Prostate gland (tissue), 2 donors: ENCODE measurements around the gene SNCB. TPM values are rescaled to one million over a fixed set of nuclear protein-coding genes. Genes with fewer than 3 reads are reported as not detected.

Source experiments
- DNase-seq: peaks from one replicate; pipeline ENCODE4 v3.0.0-alpha.2; 2019; ENCODE audit warnings: low spot score
- H3K27ac ChIP-seq, 2 donors: fragments of 200-600 bp; sonication (generic); 2 replicates each; pipeline ENCODE4 v1.5.1; 2017 to 2019
- H3K27me3 ChIP-seq: fragments of 200-600 bp; sonication (generic); replicated peaks from 2 replicates; pipeline ENCODE4 v1.5.1; 2019; ENCODE audit not compliant: insufficient read depth
- H3K36me3 ChIP-seq, 2 donors: fragments of 200-600 bp; sonication (generic); 1 replicate in 1 of 2; 2 replicates in 1 of 2; pipeline versions ENCODE4 v1.5.1 to v1.8.1; 2017 to 2019
- H3K4me1 ChIP-seq: fragments of 200-600 bp; sonication (generic); replicated peaks from 2 replicates; pipeline ENCODE4 v1.5.1; 2019
- H3K4me3 ChIP-seq, 2 donors: fragments of 200-600 bp; sonication (generic); 2 replicates each; pipeline ENCODE4 v1.5.1; 2017 to 2019
- H3K9me3 ChIP-seq: fragments of 200-600 bp; sonication (generic); 2 replicates; pipeline ENCODE4 v1.5.1; 2017
- CTCF ChIP-seq, 4 experiments: fragments of 200-600 bp in 2 of 4; fragments of 450-650 bp in 2 of 4; sonication (generic) in 2 of 4; IDR thresholded peaks; 1 replicate in 3 of 4; 2 replicates in 1 of 4; pipeline ENCODE4 v1.5.1; 2016 to 2019; ENCODE audit warnings: antibody characterized with exemption in 4 of 4, mild to moderate bottlenecking in 2 of 4, moderate library complexity in 2 of 4
- POLR2A ChIP-seq: fragments of 450-650 bp; IDR thresholded peaks from one replicate; pipeline ENCODE4 v1.6.1; 2016; ENCODE audit warnings: antibody characterized with exemption, mild to moderate bottlenecking
- POLR2AphosphoS5 ChIP-seq: sonication (generic); formaldehyde crosslinking; IDR thresholded peaks from one replicate; pipeline ENCODE4 v1.6.1; 2017; ENCODE audit warnings: antibody characterized with exemption
- WGBS: methylation state at CpG from one replicate; pipeline ENCODE4 v1.1.5; 2018; 5-methylcytosine and 5-hydroxymethylcytosine counted together
- intact Hi-C: fragments of 100-400 bp; cut with DNase I; formaldehyde crosslinking; loops from one replicate; pipeline ENCODE4 v1.14.2; 2022
- total RNA-seq, 2 donors: library from RNA; depleted of rRNA; stranded (reverse); fragments of >200 nt; gene quantifications; one replicate each; pipeline ENCODE4 v1.1.0, GENCODE V29; 2016

SNCB gene
- total RNA-seq, 2 donors from 2014 or later, result not detected

- H3K27ac ChIP-seq, result no peak overlapping the region
- no peaks in the 10 kb centered on the region for H3K4me1 ChIP-seq
- no peaks in the 10 kb centered on the region for H3K9me3 ChIP-seq
- no peak for DNase-seq
- peaks cover 8% of the 10 kb centered on the region for H3K27me3 ChIP-seq
- no peak overlapping the region for H3K4me3 ChIP-seq
- intact Hi-C loops, result no loop called here
- TF ChIP-seq POLR2A (no peak), POLR2AphosphoS5 (no peak), CTCF (IDR thresholded peaks at IDR 0.05) (no peak)
- 44% methylated on average over 18 of the region's 18 CpGs for WGBS
- H3K36me3 ChIP-seq, result no peaks in the 10 kb centered on the region
Observed at GRCh38 chr5:176671890-176672747, 41.8 kb upstream of the SNCB start.

- Histone ChIP-seq H3K4me1 (no peaks in the 10 kb centered on the region), H3K9me3 (no peaks in the 10 kb centered on the region), H3K4me3 (no peak overlapping the region), H3K27me3 (peaks cover 6% of the 10 kb centered on the region), H3K27ac (no peak overlapping the region), H3K36me3 (no peaks in the 10 kb centered on the region)
- no peak for DNase-seq
- 78% methylated on average over 4 of the region's 4 CpGs for WGBS
- intact Hi-C loops, result no loop called here
- TF ChIP-seq CTCF (IDR thresholded peaks at IDR 0.05), result no peak
- no peak for TF ChIP-seq POLR2AphosphoS5
- TF ChIP-seq POLR2A, result no peak
Observed at GRCh38 chr5:176671399-176671798, 41.1 kb upstream of the SNCB start.

- Histone ChIP-seq H3K4me3 (no peak overlapping the region), H3K9me3 (no peaks in the 10 kb centered on the region), H3K36me3 (no peaks in the 10 kb centered on the region), H3K27me3 (peaks cover 6% of the 10 kb centered on the region), H3K27ac (no peak overlapping the region), H3K4me1 (no peaks in the 10 kb centered on the region)
- intact Hi-C loops, result no loop called here
- TF ChIP-seq CTCF (IDR thresholded peaks at IDR 0.05), result no peak
- no peak for TF ChIP-seq POLR2AphosphoS5
- no peak for TF ChIP-seq POLR2A
- 68% methylated on average over 8 of the region's 8 CpGs for WGBS
- no peak for DNase-seq
Observed at GRCh38 chr5:176670449-176670848, 40.1 kb upstream of the SNCB start.

- Histone ChIP-seq H3K36me3 (no peaks in the 10 kb centered on the region), H3K9me3 (no peaks in the 10 kb centered on the region), H3K27ac (no peak overlapping the region), H3K27me3 (peaks cover 6% of the 10 kb centered on the region), H3K4me3 (no peak overlapping the region), H3K4me1 (no peaks in the 10 kb centered on the region)
- TF ChIP-seq POLR2AphosphoS5, result no peak
- no peak for TF ChIP-seq CTCF (IDR thresholded peaks at IDR 0.05)
- TF ChIP-seq POLR2A, result no peak
- DNase-seq, result no peak
- intact Hi-C loops, result no loop called here
- 71% methylated on average over 7 of the region's 7 CpGs for WGBS
Observed at GRCh38 chr5:176667637-176668036, 37.3 kb upstream of the SNCB start.

DNA sequence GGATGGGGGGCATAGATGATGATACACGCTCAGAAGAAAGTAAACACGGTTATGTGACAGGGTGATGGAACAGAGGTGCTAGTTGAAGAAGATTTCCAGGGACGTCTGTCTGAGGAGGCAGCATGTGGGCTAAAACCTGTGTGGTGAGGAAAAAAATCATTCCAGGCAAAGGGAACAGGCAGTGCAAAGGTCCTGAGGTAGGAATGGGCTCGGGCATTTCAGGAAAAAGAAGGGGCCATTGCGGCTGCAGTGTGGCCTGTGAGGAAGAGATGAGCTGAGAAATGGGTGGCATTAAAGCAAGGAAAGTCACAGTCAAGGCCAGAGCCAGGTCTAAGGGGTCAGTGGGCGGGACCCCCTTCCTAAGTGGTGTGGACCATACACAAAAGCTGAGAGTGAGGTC, 35.2 kb upstream of the SNCB start:
- Histone ChIP-seq H3K9me3 (no peaks in the 10 kb centered on the region), H3K27ac (no peak overlapping the region), H3K4me1 (no peaks in the 10 kb centered on the region), H3K4me3 (no peak overlapping the region), H3K27me3 (peaks cover 3% of the 10 kb centered on the region), H3K36me3 (no peaks in the 10 kb centered on the region)
- intact Hi-C loops, result no loop called here
- no peak for TF ChIP-seq POLR2A
- DNase-seq, result no peak
- 81% methylated on average over 6 of the region's 6 CpGs for WGBS
